Measurements from ENCODE around the gene SLC25A6. TPM values are rescaled to one million over a fixed set of nuclear protein-coding genes. Genes with fewer than 3 reads are reported as not detected.

SLC25A6 gene
- total RNA-seq, 4 donors from 2014 or later = 220 to 291 (median 250) TPM

- DNase-seq (ENCODE audit: low spot score in 2 of 2) = no peak
- no peak for TF ChIP-seq POLR2A (IDR thresholded peaks at IDR 0.05)
- no peak for TF ChIP-seq EP300 (IDR thresholded peaks at IDR 0.05)
- TF ChIP-seq CTCF (IDR thresholded peaks at IDR 0.05) = no peak
- Histone ChIP-seq H3K4me1 (peaks cover 0 to 37% (median 14%) of the 10 kb centered on the region in 4 donors), H3K36me3 (peaks cover 0 to 84% (median 38%) of the 10 kb centered on the region in 3 donors), H3K27me3 (no peaks in the 10 kb centered on the region), H3K4me3 (no peak overlapping the region), H3K27ac (no peak overlapping the region), H3K9me3 (peaks cover 0 to 15% (median 0%) of the 10 kb centered on the region in 4 donors)
- WGBS, 2 donors = 96 to 97% methylated on average over 34 to 42 of the region's 43 CpGs
Measured at GRCh38 chrX:1387141-1387776, 4.7 kb downstream of the SLC25A6 start.

GRCh38 chrX:1386338-1387127, 5.4 kb downstream of the SLC25A6 start:
- no peaks in the 10 kb centered on the region for H3K27me3 ChIP-seq
- no peak overlapping the region for H3K27ac ChIP-seq
- peaks cover 0 to 15% (median 0%) of the 10 kb centered on the region in 4 donors for H3K9me3 ChIP-seq
- no peak overlapping the region for H3K4me3 ChIP-seq
- DNase-seq (ENCODE audit: low spot score in 2 of 2) = no peak
- 95 to 97% methylated on average over 33 to 41 of the region's 41 CpGs for WGBS, 2 donors
- TF ChIP-seq POLR2A (IDR thresholded peaks at IDR 0.05) (no peak), CTCF (IDR thresholded peaks at IDR 0.05) (no peak), EP300 (IDR thresholded peaks at IDR 0.05) (no peak)
- H3K4me1 ChIP-seq = peaks cover 0 to 37% (median 14%) of the 10 kb centered on the region in 4 donors
- H3K36me3 ChIP-seq = peaks cover 0 to 89% (median 38%) of the 10 kb centered on the region in 3 donors

- WGBS, 2 donors = 91 to 94% methylated on average over 32 to 36 of the region's 36 CpGs
- TF ChIP-seq CTCF (IDR thresholded peaks at IDR 0.05) = no peak
- TF ChIP-seq EP300 (IDR thresholded peaks at IDR 0.05) = no peak
- TF ChIP-seq POLR2A (IDR thresholded peaks at IDR 0.05) = no peak
- Histone ChIP-seq H3K4me3 (no peak overlapping the region), H3K27ac (no peak overlapping the region), H3K36me3 (peaks cover 0 to 87% (median 38%) of the 10 kb centered on the region in 3 donors), H3K4me1 (peaks cover 0 to 30% (median 9%) of the 10 kb centered on the region in 4 donors), H3K9me3 (peaks cover 0 to 15% (median 0%) of the 10 kb centered on the region in 4 donors), H3K27me3 (no peaks in the 10 kb centered on the region)
- DNase-seq (ENCODE audit: low spot score in 2 of 2) = no peak
Measured at GRCh38 chrX:1385253-1386223, 6.4 kb downstream of the SLC25A6 start.

GRCh38 chrX:1384658-1385252, 7.2 kb downstream of the SLC25A6 start:
- no peak overlapping the region for H3K27ac ChIP-seq
- peaks cover 0 to 15% (median 0%) of the 10 kb centered on the region in 4 donors for H3K9me3 ChIP-seq
- no peaks in the 10 kb centered on the region for H3K27me3 ChIP-seq
- WGBS, 2 donors = 90 to 94% methylated on average over 18 of the region's 18 CpGs
- H3K36me3 ChIP-seq = peaks cover 0 to 79% (median 38%) of the 10 kb centered on the region in 3 donors
- DNase-seq (ENCODE audit: low spot score in 2 of 2) = no peak
- TF ChIP-seq POLR2A (IDR thresholded peaks at IDR 0.05) (no peak), EP300 (IDR thresholded peaks at IDR 0.05) (no peak), CTCF (IDR thresholded peaks at IDR 0.05) (no peak)
- H3K4me3 ChIP-seq = no peak overlapping the region
- peaks cover 0 to 22% (median 3%) of the 10 kb centered on the region in 4 donors for H3K4me1 ChIP-seq

Measured in tibial nerve (tissue), 4 donors.